RWPE1 (cell line): ENCODE measurements around the gene FBRSL1.

Experiments used
- CTCF ChIA-PET: fragments of 350-600 bp; sonication (Branson Sonifier 250); formaldehyde crosslinking; extraction: SDS; loops from one replicate; lab custom pipeline; 2021; lab: Yijun Ruan, JAX
- POLR2A ChIA-PET: fragments of 400-600 bp; formaldehyde crosslinking; extraction: SDS; loops from one replicate; lab custom pipeline; 2020; ENCODE audit warnings: antibody characterized with exemption; ENCODE audit not compliant: low non-redundant PET; lab: Yijun Ruan, JAX
- DNase-seq: peaks from one replicate; pipeline ENCODE4 v3.0.0; 2012; ENCODE audit warnings: low spot score
- H3K27ac ChIP-seq: fragments of 450-650 bp; 2 replicates; pipeline ENCODE4 v1.5.1; 2017
- CTCF ChIP-seq: fragments of 450-650 bp; conservative IDR thresholded peaks from 2 replicates; pipeline ENCODE4 v1.5.1; 2017; ENCODE audit warnings: low read depth, mild to moderate bottlenecking

The FBRSL1 gene

GRCh38 chr12:132508860-132509732 is 19.1 kb downstream of the FBRSL1 start:
- DNase-seq: no peak
- TF ChIP-seq CTCF: no peak
- ChIA-PET POLR2A (no interaction called here), CTCF (no interaction called here)
- no peak overlapping the region for H3K27ac ChIP-seq

- TF ChIP-seq CTCF: no peak
- H3K27ac ChIP-seq: no peak overlapping the region
- POLR2A ChIA-PET: no interaction called here
- CTCF ChIA-PET: no interaction called here
- no peak for DNase-seq
These were observed 20.3 kb downstream of the FBRSL1 start for GRCh38 chr12:132510111-132510724.

- DNase-seq: no peak
- TF ChIP-seq CTCF: no peak
- ChIA-PET CTCF (no interaction called here), POLR2A (no interaction called here)
- no peak overlapping the region for H3K27ac ChIP-seq
These were observed 21.0 kb downstream of the FBRSL1 start for GRCh38 chr12:132510746-132511477.

- TF ChIP-seq CTCF: no peak
- POLR2A ChIA-PET: no interaction called here
- CTCF ChIA-PET: interaction anchor here (0.7 kb wide), 1 partner anchor 12 kb away, joined by 4 read pairs; no protein-coding TSS in a partner anchor
- no peak for DNase-seq
- peak overlapping the region; percentile 74 for H3K27ac ChIP-seq
These were observed 21.7 kb downstream of the FBRSL1 start for GRCh38 chr12:132511516-132512196.

GRCh38 chr12:132512197-132513069 is 22.5 kb downstream of the FBRSL1 start:
- DNase-seq: no peak
- CTCF ChIA-PET: interaction anchor here (1.4 kb wide), 1 partner anchor 11 kb away, joined by 3 read pairs; no protein-coding TSS in a partner anchor
- peak overlapping the region; percentile 74 for H3K27ac ChIP-seq
- no peak for TF ChIP-seq CTCF
- POLR2A ChIA-PET: interaction anchor here (0.5 kb wide), 1 partner anchor 67 kb away, joined by 3 read pairs; no protein-coding TSS in a partner anchor
